ENCODE results near the gene CCDC188. TPM values are rescaled to one million over a fixed set of nuclear protein-coding genes. Genes with fewer than 3 reads are reported as not detected.

The CCDC188 gene
- polyA plus RNA-seq, 1 donor (not counting 4 experiments of a cell fraction or from before 2014, with no cell fraction given): not detected

DNA sequence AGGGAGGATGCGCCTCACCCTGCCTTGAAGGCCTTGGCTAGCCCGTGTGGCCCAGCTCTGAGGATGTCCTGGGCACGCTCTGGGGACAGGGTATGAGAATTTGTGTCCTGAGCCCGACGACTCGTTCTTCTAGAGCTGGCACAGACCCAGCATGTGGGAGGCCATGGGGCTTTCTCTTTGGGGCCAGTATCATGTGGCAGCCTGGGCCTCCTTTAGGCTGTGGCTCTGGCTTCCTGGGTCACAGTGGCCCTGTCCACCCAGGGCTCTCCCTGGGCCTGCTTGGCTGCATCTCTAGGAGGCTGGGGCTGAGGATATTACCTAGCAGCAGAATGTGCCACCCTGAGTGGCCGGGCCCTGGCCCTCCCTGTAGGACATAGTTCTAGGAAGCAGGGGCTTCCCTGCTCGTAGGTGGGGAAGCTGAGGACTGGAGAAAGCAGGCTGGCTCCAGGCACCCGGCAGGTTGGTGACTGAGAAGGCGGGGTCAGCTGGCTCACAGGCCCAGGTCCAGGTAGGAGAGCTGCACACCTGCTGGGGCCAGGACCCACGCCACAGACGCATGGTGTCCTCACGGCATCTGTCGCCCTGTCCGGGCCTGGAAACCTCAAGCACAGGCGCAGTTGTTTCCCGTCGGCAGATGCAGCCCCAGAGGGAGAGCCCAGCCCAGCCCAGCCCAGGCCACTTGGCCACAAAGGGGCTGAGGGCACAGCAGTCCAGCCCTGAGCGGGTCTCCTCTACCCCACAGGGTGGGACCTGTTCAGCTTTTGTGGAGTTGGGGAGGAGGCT is 6.8 kb downstream of the CCDC188 start:
- dilution Hi-C loops (cut with MboI; ENCODE audit: extremely low pct_ligation_motif_present, low sequenced_read_pairs): no loop called here
- no peak for DNase-seq (ENCODE audit: low read depth, low spot score)
- no peak overlapping the region for H3K4me2 ChIP-seq (ENCODE audit: control insufficient read depth, extremely low read depth, insufficient read depth, low read depth, low read length)
- TF ChIP-seq, protein P1, sequence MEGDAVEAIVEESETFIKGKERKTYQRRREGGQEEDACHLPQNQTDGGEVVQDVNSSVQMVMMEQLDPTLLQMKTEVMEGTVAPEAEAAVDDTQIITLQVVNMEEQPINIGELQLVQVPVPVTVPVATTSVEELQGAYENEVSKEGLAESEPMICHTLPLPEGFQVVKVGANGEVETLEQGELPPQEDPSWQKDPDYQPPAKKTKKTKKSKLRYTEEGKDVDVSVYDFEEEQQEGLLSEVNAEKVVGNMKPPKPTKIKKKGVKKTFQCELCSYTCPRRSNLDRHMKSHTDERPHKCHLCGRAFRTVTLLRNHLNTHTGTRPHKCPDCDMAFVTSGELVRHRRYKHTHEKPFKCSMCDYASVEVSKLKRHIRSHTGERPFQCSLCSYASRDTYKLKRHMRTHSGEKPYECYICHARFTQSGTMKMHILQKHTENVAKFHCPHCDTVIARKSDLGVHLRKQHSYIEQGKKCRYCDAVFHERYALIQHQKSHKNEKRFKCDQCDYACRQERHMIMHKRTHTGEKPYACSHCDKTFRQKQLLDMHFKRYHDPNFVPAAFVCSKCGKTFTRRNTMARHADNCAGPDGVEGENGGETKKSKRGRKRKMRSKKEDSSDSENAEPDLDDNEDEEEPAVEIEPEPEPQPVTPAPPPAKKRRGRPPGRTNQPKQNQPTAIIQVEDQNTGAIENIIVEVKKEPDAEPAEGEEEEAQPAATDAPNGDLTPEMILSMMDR (optimal IDR thresholded peaks at IDR 0.05 in 1 of 3, IDR thresholded peaks at IDR 0.05 in 1 of 3, conservative IDR thresholded peaks at IDR 0.05 in 1 of 3; ENCODE audit: extremely low read depth in 1 of 3, insufficient read depth in 2 of 3, low read length in 3 of 3): no peak
- no peak for TF ChIP-seq EZH2 (IDR thresholded peaks at IDR 0.05; ENCODE audit: low read length)
- H3K27ac ChIP-seq (ENCODE audit: control insufficient read depth, insufficient read depth, low read length): no peak overlapping the region
- no peaks in the 10 kb centered on the region for H3K9me1 ChIP-seq (ENCODE audit: control insufficient read depth, extremely low read depth, insufficient read depth, low read length)
- no peak overlapping the region for H3K9ac ChIP-seq (ENCODE audit: control insufficient read depth, extremely low read depth, insufficient read depth, low read length)
- peaks cover under 1% of the 10 kb centered on the region for H4K20me1 ChIP-seq (ENCODE audit: control insufficient read depth, extremely low read depth, insufficient read depth, low read length)
- H2AFZ ChIP-seq (ENCODE audit: control insufficient read depth, low read length): no peak overlapping the region
- H3K4me1 ChIP-seq (ENCODE audit: control insufficient read depth, extremely low read depth, insufficient read depth, low read length): no peaks in the 10 kb centered on the region
- peaks cover 9 to 26% of the 10 kb centered on the region in 2 experiments for H3K36me3 ChIP-seq (ENCODE audit: control insufficient read depth in 2 of 2, extremely low read depth in 1 of 2, insufficient read depth in 2 of 2, low read length in 2 of 2)
- FAIRE-seq: no peak
- peaks cover 8% of the 10 kb centered on the region for H3K79me2 ChIP-seq (ENCODE audit: control insufficient read depth, insufficient read depth, low read length)
- no peaks in the 10 kb centered on the region for H3K27me3 ChIP-seq (ENCODE audit: control insufficient read depth, extremely low read depth, insufficient read depth, low read length)
- no peak overlapping the region for H3K4me3 ChIP-seq (ENCODE audit: control insufficient read depth in 2 of 3, extremely low read depth in 1 of 3, insufficient read depth in 2 of 3, low read depth in 1 of 3, low read length in 3 of 3)
- H3K9me3 ChIP-seq (ENCODE audit: control insufficient read depth, low read depth, low read length): no peaks in the 10 kb centered on the region

DNA sequence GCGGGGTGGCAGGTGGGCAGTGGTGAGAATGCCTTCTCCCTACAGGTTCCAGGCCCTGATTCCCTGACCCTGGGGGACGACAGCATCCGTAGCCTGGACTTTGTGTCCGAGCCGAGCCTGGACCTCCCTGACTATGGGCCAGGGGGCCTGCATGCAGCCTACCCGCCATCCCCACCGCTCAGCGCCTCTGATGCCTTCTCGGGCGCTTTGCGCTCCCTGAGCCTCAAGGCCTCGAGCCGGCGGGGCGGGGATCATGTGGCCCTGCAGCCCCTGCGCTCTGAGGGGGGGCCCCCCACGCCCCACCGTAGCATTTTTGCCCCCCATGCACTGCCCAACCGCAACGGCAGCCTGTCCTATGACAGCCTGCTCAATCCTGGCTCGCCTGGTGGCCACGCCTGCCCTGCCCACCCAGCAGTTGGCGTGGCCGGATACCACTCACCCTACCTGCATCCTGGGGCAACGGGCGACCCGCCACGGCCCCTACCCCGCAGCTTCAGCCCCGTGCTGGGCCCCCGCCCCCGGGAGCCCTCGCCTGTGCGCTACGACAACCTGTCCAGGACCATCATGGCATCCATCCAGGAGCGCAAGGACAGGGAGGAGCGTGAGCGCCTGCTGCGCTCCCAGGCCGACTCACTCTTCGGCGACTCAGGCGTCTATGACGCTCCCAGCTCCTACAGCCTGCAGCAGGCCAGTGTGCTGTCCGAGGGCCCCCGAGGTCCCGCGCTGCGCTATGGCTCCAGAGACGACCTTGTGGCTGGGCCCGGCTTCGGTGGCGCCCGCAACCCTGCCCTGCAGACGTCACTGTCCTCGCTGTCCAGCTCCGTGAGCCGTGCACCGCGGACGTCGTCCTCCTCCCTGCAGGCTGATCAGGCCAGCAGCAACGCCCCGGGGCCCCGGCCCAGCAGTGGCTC is 7.9 kb downstream of the CCDC188 start:
- Histone ChIP-seq H3K4me1 (ENCODE audit: control insufficient read depth, extremely low read depth, insufficient read depth, low read length) (no peaks in the 10 kb centered on the region), H3K36me3 (ENCODE audit: control insufficient read depth in 2 of 2, extremely low read depth in 1 of 2, insufficient read depth in 2 of 2, low read length in 2 of 2) (peaks cover 9 to 27% of the 10 kb centered on the region in 2 experiments), H3K79me2 (ENCODE audit: control insufficient read depth, insufficient read depth, low read length) (peaks cover 15% of the 10 kb centered on the region), H3K4me2 (ENCODE audit: control insufficient read depth, extremely low read depth, insufficient read depth, low read depth, low read length) (no peak overlapping the region), H2AFZ (ENCODE audit: control insufficient read depth, low read length) (no peak overlapping the region), H4K20me1 (ENCODE audit: control insufficient read depth, extremely low read depth, insufficient read depth, low read length) (peaks cover 5% of the 10 kb centered on the region), H3K27me3 (ENCODE audit: control insufficient read depth, extremely low read depth, insufficient read depth, low read length) (no peaks in the 10 kb centered on the region), H3K27ac (ENCODE audit: control insufficient read depth, insufficient read depth, low read length) (no peak overlapping the region), H3K9me3 (ENCODE audit: control insufficient read depth, low read depth, low read length) (no peaks in the 10 kb centered on the region), H3K4me3 (ENCODE audit: control insufficient read depth in 2 of 3, extremely low read depth in 1 of 3, insufficient read depth in 2 of 3, low read depth in 1 of 3, low read length in 3 of 3) (no peak overlapping the region), H3K9me1 (ENCODE audit: control insufficient read depth, extremely low read depth, insufficient read depth, low read length) (no peaks in the 10 kb centered on the region), H3K9ac (ENCODE audit: control insufficient read depth, extremely low read depth, insufficient read depth, low read length) (no peak overlapping the region)
- FAIRE-seq (no peak), DNase-seq (ENCODE audit: low read depth, low spot score) (no peak)
- dilution Hi-C loops (cut with MboI; ENCODE audit: extremely low pct_ligation_motif_present, low sequenced_read_pairs): no loop called here
- TF ChIP-seq EZH2 (IDR thresholded peaks at IDR 0.05; ENCODE audit: low read length): no peak
- TF ChIP-seq, protein P1 (optimal IDR thresholded peaks at IDR 0.05 in 1 of 3, IDR thresholded peaks at IDR 0.05 in 1 of 3, conservative IDR thresholded peaks at IDR 0.05 in 1 of 3; ENCODE audit: extremely low read depth in 1 of 3, insufficient read depth in 2 of 3, low read length in 3 of 3): no peak

All from keratinocyte (primary cell).